ENCODE measurements around the gene C16orf95.

DNA sequence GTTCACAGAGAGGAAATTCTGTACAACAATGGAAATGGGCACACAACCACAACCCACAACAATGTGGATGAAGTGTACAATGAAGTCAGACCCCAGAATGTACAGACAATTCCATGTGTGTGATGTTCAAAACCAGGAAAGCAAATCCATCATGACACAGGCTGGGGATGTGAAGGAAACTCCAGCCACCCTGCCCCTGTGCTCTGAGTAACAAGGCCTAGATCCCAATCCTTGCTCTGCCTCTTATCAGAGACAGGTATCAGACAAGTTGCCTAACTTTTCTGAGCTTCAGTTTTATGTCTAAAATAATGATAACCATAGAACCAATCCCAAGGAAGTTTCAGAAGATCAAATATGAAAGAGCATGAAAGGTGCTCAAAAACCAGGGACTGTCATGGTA lies 1.8 kb upstream of the C16orf95 start:
- no peak for TF ChIP-seq CTCF (IDR thresholded peaks at IDR 0.05)
- TF ChIP-seq POLR2A (IDR thresholded peaks at IDR 0.05), result no peak

Measured in right lobe of liver (tissue), 4 donors.